ENCODE data around the gene AGBL4.

- TF ChIP-seq POLR2A (IDR thresholded peaks at IDR 0.05) (no peak), CTCF (IDR thresholded peaks at IDR 0.05 in 4 of 5, conservative IDR thresholded peaks at IDR 0.05 in 1 of 5) (no peak)
These were observed 1115.1 kb downstream of the AGBL4 start for GRCh38 chr1:48908606-48909005.
